PC-9 (cell line): ENCODE measurements around the gene L3MBTL1.

Experiments used
- EZH2 ChIP-seq: fragments of 200-600 bp; sonication (generic); IDR thresholded peaks from 2 replicates; pipeline ENCODE4 v1.8.0; 2017; ENCODE audit warnings: antibody characterized with exemption, low read depth
- TF ChIP-seq, protein P1 (sequence below): fragments of 200-600 bp; sonication (generic); conservative IDR thresholded peaks from 2 replicates; pipeline ENCODE4 v1.6.1; 2017; ENCODE audit warnings: mixed run types, antibody characterized with exemption, mild to moderate bottlenecking, moderate library complexity

DNA sequence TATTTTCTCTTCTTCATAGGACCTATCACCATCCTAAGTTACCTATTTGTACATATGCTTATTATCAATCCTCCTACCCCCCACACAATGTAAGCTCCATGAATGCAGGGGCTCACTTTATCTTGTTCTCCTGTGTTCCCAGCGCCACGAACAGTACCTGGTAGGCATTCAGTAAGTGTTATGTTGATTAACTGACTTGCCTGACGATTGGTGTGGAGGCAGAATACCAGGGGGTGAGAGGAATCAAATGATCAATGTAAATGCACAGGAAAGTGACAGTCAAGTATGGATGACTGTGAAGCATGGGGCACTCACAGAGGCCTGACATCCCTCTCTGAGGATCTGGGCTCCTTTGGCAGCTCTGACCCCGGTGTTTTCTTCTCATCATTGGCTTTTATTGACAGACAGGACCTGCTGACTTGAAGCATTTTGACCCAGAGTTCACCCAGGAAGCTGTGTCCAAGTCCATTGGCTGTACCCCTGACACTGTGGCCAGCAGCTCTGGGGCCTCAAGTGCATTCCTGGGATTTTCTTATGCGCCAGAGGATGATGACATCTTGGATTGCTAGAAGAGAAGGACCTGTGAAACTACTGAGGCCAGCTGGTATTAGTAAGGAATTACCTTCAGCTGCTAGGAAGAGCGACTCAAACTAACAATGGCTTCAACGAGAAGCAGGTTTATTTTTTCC lies 77.1 kb downstream of the L3MBTL1 start:
- TF ChIP-seq, protein P1, sequence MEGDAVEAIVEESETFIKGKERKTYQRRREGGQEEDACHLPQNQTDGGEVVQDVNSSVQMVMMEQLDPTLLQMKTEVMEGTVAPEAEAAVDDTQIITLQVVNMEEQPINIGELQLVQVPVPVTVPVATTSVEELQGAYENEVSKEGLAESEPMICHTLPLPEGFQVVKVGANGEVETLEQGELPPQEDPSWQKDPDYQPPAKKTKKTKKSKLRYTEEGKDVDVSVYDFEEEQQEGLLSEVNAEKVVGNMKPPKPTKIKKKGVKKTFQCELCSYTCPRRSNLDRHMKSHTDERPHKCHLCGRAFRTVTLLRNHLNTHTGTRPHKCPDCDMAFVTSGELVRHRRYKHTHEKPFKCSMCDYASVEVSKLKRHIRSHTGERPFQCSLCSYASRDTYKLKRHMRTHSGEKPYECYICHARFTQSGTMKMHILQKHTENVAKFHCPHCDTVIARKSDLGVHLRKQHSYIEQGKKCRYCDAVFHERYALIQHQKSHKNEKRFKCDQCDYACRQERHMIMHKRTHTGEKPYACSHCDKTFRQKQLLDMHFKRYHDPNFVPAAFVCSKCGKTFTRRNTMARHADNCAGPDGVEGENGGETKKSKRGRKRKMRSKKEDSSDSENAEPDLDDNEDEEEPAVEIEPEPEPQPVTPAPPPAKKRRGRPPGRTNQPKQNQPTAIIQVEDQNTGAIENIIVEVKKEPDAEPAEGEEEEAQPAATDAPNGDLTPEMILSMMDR, result no peak
- no peak for TF ChIP-seq EZH2
